ENCODE results near the gene KRTAP13-4.

- TF ChIP-seq, protein P1, sequence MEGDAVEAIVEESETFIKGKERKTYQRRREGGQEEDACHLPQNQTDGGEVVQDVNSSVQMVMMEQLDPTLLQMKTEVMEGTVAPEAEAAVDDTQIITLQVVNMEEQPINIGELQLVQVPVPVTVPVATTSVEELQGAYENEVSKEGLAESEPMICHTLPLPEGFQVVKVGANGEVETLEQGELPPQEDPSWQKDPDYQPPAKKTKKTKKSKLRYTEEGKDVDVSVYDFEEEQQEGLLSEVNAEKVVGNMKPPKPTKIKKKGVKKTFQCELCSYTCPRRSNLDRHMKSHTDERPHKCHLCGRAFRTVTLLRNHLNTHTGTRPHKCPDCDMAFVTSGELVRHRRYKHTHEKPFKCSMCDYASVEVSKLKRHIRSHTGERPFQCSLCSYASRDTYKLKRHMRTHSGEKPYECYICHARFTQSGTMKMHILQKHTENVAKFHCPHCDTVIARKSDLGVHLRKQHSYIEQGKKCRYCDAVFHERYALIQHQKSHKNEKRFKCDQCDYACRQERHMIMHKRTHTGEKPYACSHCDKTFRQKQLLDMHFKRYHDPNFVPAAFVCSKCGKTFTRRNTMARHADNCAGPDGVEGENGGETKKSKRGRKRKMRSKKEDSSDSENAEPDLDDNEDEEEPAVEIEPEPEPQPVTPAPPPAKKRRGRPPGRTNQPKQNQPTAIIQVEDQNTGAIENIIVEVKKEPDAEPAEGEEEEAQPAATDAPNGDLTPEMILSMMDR (IDR thresholded peaks at IDR 0.05), result no peak
- TF ChIP-seq YY1 (IDR thresholded peaks at IDR 0.05; ENCODE audit: low read depth) (no peak), MAX (IDR thresholded peaks at IDR 0.05; ENCODE audit: low read depth) (no peak), RXRA (IDR thresholded peaks at IDR 0.05; ENCODE audit: borderline replicate concordance, low read depth) (no peak), GABPA (IDR thresholded peaks at IDR 0.05; ENCODE audit: low read depth) (no peak), SMC3 (IDR thresholded peaks at IDR 0.05; ENCODE audit: low read depth, low read length) (no peak), MXI1 (IDR thresholded peaks at IDR 0.05; ENCODE audit: low read depth, low read length) (no peak)
Observed at GRCh38 chr21:30391492-30392025, 38.5 kb upstream of the KRTAP13-4 start.
